Left hindlimb (tissue), 1 donor: ENCODE data around the gene CDK8.

Experiments
- DNase-seq: peaks from one replicate; pipeline ENCODE4 v3.0.0-alpha.2; 2018

The CDK8 gene

DNA sequence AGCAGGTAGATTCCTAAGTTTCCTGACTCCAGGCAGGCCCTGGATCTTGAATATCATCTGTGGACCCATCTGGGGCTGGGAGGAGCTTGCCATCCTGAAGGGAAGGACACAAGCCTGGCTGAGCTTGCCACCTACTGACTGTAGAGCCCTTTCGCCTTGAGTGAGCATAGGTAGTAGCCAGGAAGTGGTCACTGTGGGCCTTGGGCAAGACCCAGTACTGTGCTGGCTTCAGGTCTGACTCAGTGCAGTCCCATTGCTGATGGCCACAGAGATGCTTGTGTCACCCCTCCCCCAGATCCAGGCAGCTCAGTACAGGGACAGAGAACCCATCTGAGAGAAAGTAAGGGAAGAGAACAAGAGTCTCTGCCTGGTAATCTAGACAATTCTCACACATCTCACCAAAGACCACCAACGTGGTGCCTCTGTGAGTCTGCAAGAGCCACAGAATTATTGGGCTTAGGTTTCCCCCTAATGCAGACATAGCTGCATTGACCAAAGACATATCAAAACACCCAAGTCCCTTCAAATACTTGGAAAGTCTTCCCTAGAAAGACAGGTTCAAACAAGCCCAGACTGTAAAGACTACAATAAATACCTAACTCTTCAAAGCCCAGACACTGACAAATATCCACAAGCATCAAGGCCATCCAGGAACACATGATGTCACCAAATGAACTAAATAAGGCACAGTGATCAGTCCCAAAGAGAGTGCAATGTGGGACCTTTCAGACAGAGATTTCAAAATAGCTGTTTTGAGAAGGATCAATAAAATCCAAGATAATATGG, 195.3 kb downstream of the CDK8 start:
- no peak for DNase-seq
